Activated T-helper 1 cell treated with anti-CD3 and anti-CD28 coated beads, Interleukin-12 subunit alpha, Interleukin-12 subunit beta, Interleukin-2, Interleukin-4 antibody, amounts not matched to agents 30 ng/mL and 10 ng/mL and 1 ng/mL, durations not matched to agents 14 hours and 24 hours and 36 hours (primary cell): Measurements from ENCODE around the gene GRIN2A. TPM values are rescaled to one million over a fixed set of nuclear protein-coding genes. Genes with fewer than 3 reads are reported as not detected.

Experiments used
- DNase-seq: peaks from one replicate; pipeline ENCODE4 v3.0.0; 2021; ENCODE audit warnings: low spot score
- H3K27ac Mint-ChIP-seq: one replicate; pipeline ENCODE4 v1.8.0; 2021; ENCODE audit warnings: mild to moderate bottlenecking, mixed read lengths
- H3K27me3 Mint-ChIP-seq: one replicate; pipeline ENCODE4 v1.8.0; 2022; ENCODE audit warnings: mild to moderate bottlenecking, moderate library complexity, mixed read lengths; ENCODE audit not compliant: insufficient read depth
- H3K36me3 Mint-ChIP-seq: one replicate; pipeline ENCODE4 v1.8.0; 2021; ENCODE audit warnings: low read depth, mixed read lengths
- H3K4me1 Mint-ChIP-seq: one replicate; pipeline ENCODE4 v1.8.0; 2021; ENCODE audit warnings: low read depth, mixed read lengths
- H3K4me3 Mint-ChIP-seq: one replicate; pipeline ENCODE4 v1.8.0; 2021; ENCODE audit warnings: mild to moderate bottlenecking, moderate library complexity, mixed read lengths
- H3K9me3 Mint-ChIP-seq: one replicate; pipeline ENCODE4 v1.8.0; 2021; ENCODE audit warnings: mixed read lengths
- intact Hi-C: fragments of 100-400 bp; cut with micrococcal nuclease; formaldehyde crosslinking; loops from one replicate; pipeline ENCODE4 v1.15.1; 2024
- total RNA-seq: library from RNA; stranded (reverse); gene quantifications from 2 replicates; pipeline ENCODE4 v1.2.3, GENCODE V29; 2022

GRIN2A gene
- total RNA-seq, 1 donor from 2014 or later: not detected

- no peak overlapping the region for H3K4me3 Mint-ChIP-seq
- intact Hi-C loops: no loop called here
- no peak for DNase-seq
- no peaks in the 10 kb centered on the region for H3K27me3 Mint-ChIP-seq
- no peaks in the 10 kb centered on the region for H3K36me3 Mint-ChIP-seq
- H3K27ac Mint-ChIP-seq: no peak overlapping the region
- H3K9me3 Mint-ChIP-seq: peaks cover 4% of the 10 kb centered on the region
- H3K4me1 Mint-ChIP-seq: no peaks in the 10 kb centered on the region
Measured at GRCh38 chr16:9772526-9773225, 409.6 kb downstream of the GRIN2A start.

GRCh38 chr16:9766891-9767290 lies 415.3 kb downstream of the GRIN2A start:
- intact Hi-C loops: no loop called here
- no peak overlapping the region for H3K27ac Mint-ChIP-seq

GRCh38 chr16:9763505-9763904 lies 418.7 kb downstream of the GRIN2A start:
- Mint-ChIP-seq H3K27ac (no peak overlapping the region), H3K36me3 (no peaks in the 10 kb centered on the region), H3K27me3 (no peaks in the 10 kb centered on the region), H3K9me3 (peaks cover 9% of the 10 kb centered on the region), H3K4me1 (no peaks in the 10 kb centered on the region), H3K4me3 (no peak overlapping the region)
- intact Hi-C loops: no loop called here
- no peak for DNase-seq

More at GRCh38 chr16:9766891-9767290, 415.3 kb downstream of the GRIN2A start:
- Mint-ChIP-seq H3K27me3 (no peaks in the 10 kb centered on the region), H3K9me3 (peaks cover 5% of the 10 kb centered on the region), H3K36me3 (no peaks in the 10 kb centered on the region), H3K4me3 (no peak overlapping the region), H3K4me1 (no peaks in the 10 kb centered on the region)
- DNase-seq: no peak

GRCh38 chr16:9761870-9762269 lies 420.4 kb downstream of the GRIN2A start:
- H3K9me3 Mint-ChIP-seq: peaks cover 9% of the 10 kb centered on the region
- intact Hi-C loops: no loop called here
- no peaks in the 10 kb centered on the region for H3K27me3 Mint-ChIP-seq

GRCh38 chr16:9757687-9758086 lies 424.5 kb downstream of the GRIN2A start:
- H3K4me3 Mint-ChIP-seq: no peak overlapping the region
- H3K4me1 Mint-ChIP-seq: no peaks in the 10 kb centered on the region
- intact Hi-C loops: no loop called here
- no peak for DNase-seq
- H3K27ac Mint-ChIP-seq: no peak overlapping the region
- no peaks in the 10 kb centered on the region for H3K27me3 Mint-ChIP-seq
- no peaks in the 10 kb centered on the region for H3K36me3 Mint-ChIP-seq
- H3K9me3 Mint-ChIP-seq: peaks cover 5% of the 10 kb centered on the region

More at GRCh38 chr16:9761870-9762269, 420.4 kb downstream of the GRIN2A start:
- Mint-ChIP-seq H3K4me1 (no peaks in the 10 kb centered on the region), H3K4me3 (no peak overlapping the region), H3K27ac (no peak overlapping the region), H3K36me3 (no peaks in the 10 kb centered on the region)
- DNase-seq: no peak

GRCh38 chr16:9756434-9756833 lies 425.8 kb downstream of the GRIN2A start:
- Mint-ChIP-seq H3K4me3 (no peak overlapping the region), H3K9me3 (peaks cover 2% of the 10 kb centered on the region), H3K27me3 (no peaks in the 10 kb centered on the region), H3K4me1 (no peaks in the 10 kb centered on the region), H3K36me3 (no peaks in the 10 kb centered on the region), H3K27ac (no peak overlapping the region)
- intact Hi-C loops: no loop called here
- DNase-seq: no peak

GRCh38 chr16:9755081-9755480 lies 427.1 kb downstream of the GRIN2A start:
- intact Hi-C loops: no loop called here
- H3K27ac Mint-ChIP-seq: no peak overlapping the region
- no peaks in the 10 kb centered on the region for H3K27me3 Mint-ChIP-seq
- peaks cover 10% of the 10 kb centered on the region for H3K9me3 Mint-ChIP-seq
- no peak overlapping the region for H3K4me3 Mint-ChIP-seq
- H3K36me3 Mint-ChIP-seq: no peaks in the 10 kb centered on the region
- no peak for DNase-seq
- H3K4me1 Mint-ChIP-seq: no peaks in the 10 kb centered on the region

GRCh38 chr16:9741776-9742175 lies 440.5 kb downstream of the GRIN2A start:
- Mint-ChIP-seq H3K27me3 (no peaks in the 10 kb centered on the region), H3K4me3 (no peak overlapping the region), H3K27ac (no peak overlapping the region), H3K36me3 (no peaks in the 10 kb centered on the region), H3K9me3 (no peaks in the 10 kb centered on the region), H3K4me1 (no peaks in the 10 kb centered on the region)
- no peak for DNase-seq
- intact Hi-C loops: no loop called here

- Mint-ChIP-seq H3K9me3 (no peaks in the 10 kb centered on the region), H3K4me1 (no peaks in the 10 kb centered on the region), H3K27ac (no peak overlapping the region), H3K36me3 (no peaks in the 10 kb centered on the region), H3K4me3 (no peak overlapping the region), H3K27me3 (no peaks in the 10 kb centered on the region)
- intact Hi-C loops: no loop called here
- no peak for DNase-seq
Measured at GRCh38 chr16:9739301-9739700, 442.9 kb downstream of the GRIN2A start.

- no peaks in the 10 kb centered on the region for H3K9me3 Mint-ChIP-seq
- H3K4me1 Mint-ChIP-seq: no peaks in the 10 kb centered on the region
- DNase-seq: no peak
- H3K36me3 Mint-ChIP-seq: no peaks in the 10 kb centered on the region
- H3K27me3 Mint-ChIP-seq: no peaks in the 10 kb centered on the region
- intact Hi-C loops: no loop called here
- no peak overlapping the region for H3K27ac Mint-ChIP-seq
- no peak overlapping the region for H3K4me3 Mint-ChIP-seq
Measured at GRCh38 chr16:9738690-9739089, 443.5 kb downstream of the GRIN2A start.

- no peaks in the 10 kb centered on the region for H3K36me3 Mint-ChIP-seq
- DNase-seq: no peak
- H3K9me3 Mint-ChIP-seq: no peaks in the 10 kb centered on the region
- intact Hi-C loops: no loop called here
- H3K27ac Mint-ChIP-seq: no peak overlapping the region
- H3K4me3 Mint-ChIP-seq: no peak overlapping the region
- H3K4me1 Mint-ChIP-seq: no peaks in the 10 kb centered on the region
- H3K27me3 Mint-ChIP-seq: no peaks in the 10 kb centered on the region
Measured at GRCh38 chr16:9736547-9736946, 445.7 kb downstream of the GRIN2A start.

GRCh38 chr16:9723136-9723535 lies 459.1 kb downstream of the GRIN2A start:
- intact Hi-C loops: no loop called here
- Mint-ChIP-seq H3K36me3 (no peaks in the 10 kb centered on the region), H3K27ac (no peak overlapping the region), H3K4me3 (no peak overlapping the region), H3K9me3 (no peaks in the 10 kb centered on the region), H3K27me3 (no peaks in the 10 kb centered on the region), H3K4me1 (no peaks in the 10 kb centered on the region)
- no peak for DNase-seq

- no peaks in the 10 kb centered on the region for H3K36me3 Mint-ChIP-seq
- no peaks in the 10 kb centered on the region for H3K4me1 Mint-ChIP-seq
- H3K27ac Mint-ChIP-seq: no peak overlapping the region
- no peaks in the 10 kb centered on the region for H3K9me3 Mint-ChIP-seq
- no peak overlapping the region for H3K4me3 Mint-ChIP-seq
- peaks cover 3% of the 10 kb centered on the region for H3K27me3 Mint-ChIP-seq
- intact Hi-C loops: no loop called here
- no peak for DNase-seq
Measured at GRCh38 chr16:9713907-9714306, 468.3 kb downstream of the GRIN2A start.

GRCh38 chr16:9713156-9713555 lies 469.1 kb downstream of the GRIN2A start:
- Mint-ChIP-seq H3K27ac (no peak overlapping the region), H3K9me3 (no peaks in the 10 kb centered on the region)
- intact Hi-C loops: no loop called here

More at GRCh38 chr16:9713156-9713555, 469.1 kb downstream of the GRIN2A start:
- Mint-ChIP-seq H3K36me3 (no peaks in the 10 kb centered on the region), H3K4me3 (no peak overlapping the region), H3K27me3 (peaks cover 3% of the 10 kb centered on the region), H3K4me1 (no peaks in the 10 kb centered on the region)
- no peak for DNase-seq
